HL-60/S4 treated with retinoic acid at 250 ng/mL for 4 days and 3 days (cell line): Measurements from ENCODE around the gene TUBA1A.
"Not testable (repeated sequence)": the region's sequence is repeated elsewhere in the genome, so short reads cannot be mapped to it uniquely, and the experiment has no call there.

ENCODE experiments used
- in situ Hi-C: fragments of 300-500 bp; cut with MboI; formaldehyde crosslinking; loops from 2 replicates; pipeline ENCODE4 v1.7.0; 2022; ENCODE audit warnings: low sequenced_read_pairs

Gene TUBA1A

DNA sequence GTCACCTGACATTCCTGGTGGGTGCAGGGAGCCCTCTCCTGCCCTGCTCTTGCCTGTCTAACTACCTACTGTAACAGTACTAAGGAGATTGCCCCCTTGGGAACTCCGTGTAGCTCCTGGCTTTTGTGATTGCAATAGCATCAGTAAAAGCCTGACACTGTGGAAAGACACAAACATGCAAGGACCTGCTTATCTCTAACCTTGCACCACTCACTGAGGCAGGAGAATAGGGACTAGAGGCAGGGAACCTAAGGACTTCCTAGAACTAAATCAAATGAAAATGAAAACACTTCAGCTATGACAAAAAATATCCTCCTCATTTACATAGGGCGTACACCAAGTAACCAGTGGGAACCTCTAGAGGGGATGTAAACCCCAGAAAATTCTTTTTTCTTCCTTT is 28.5 kb downstream of the TUBA1A start:
- in situ Hi-C loops = no loop called here

GRCh38 chr12:49154221-49154620 is 34.7 kb downstream of the TUBA1A start:
- in situ Hi-C loops = no loop called here

DNA sequence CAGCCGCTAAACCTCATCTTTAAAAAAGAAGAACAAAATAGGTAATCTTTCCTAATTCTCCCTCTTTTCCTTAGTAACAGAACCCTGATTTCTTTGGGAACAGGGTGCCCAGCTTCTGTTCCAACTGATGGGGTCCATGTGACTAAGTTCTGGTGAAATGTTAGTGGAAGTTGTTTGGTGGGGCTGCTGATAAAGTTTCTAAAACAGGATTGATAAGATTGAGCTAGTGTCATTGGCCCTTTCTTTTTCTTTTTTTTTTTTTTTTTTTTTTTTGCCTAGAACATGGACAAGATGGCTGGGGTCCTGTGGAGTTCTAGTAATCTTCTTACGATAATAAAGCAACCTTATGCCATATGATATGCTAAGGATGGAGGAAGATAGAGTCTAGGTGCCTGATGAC is 41.5 kb downstream of the TUBA1A start:
- in situ Hi-C loops = no loop called here

DNA sequence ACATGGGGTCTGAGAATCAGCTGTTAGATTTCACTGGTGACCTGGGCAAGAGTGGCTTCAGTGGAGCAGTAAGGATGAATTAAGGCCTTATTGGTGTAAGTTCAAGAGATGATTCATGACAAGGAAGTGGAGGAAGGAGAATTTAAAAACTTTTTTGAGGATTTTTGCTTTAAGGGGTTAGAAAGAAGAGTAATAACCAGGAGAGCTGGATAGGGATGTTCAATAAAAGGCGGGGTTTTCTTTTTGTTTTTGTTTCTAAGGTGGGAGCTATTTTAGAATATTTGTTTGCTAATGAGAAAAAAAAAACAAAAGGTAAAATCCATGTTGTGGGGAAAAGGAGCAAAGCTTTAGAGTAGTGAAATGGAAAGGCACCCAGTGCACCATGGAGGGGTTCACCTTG is 42.5 kb downstream of the TUBA1A start:
- in situ Hi-C loops = no loop called here

- in situ Hi-C loops = no loop called here
These were observed 44.5 kb downstream of the TUBA1A start for GRCh38 chr12:49144384-49144783.

GRCh38 chr12:49138999-49139398 is 49.9 kb downstream of the TUBA1A start:
- in situ Hi-C loops = no loop called here

DNA sequence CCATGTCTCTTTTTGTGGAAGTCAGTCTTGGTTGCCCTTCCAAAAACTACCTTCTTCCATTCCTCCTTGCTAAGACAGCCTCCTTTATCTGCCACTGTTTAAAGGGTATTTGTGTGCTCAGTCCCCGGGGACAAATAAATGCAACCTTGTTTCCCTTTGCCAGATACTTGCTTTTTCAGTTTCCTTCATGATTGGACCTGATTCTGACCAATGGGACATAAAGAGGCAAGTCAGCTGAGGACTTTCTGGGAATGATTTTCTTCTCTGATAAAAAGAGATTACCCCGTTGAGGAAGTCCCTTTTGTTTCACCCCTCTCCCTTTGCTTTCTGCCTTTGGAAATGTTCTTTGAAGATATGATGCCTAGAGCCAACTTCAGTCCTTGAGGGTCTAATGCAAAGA is 50.3 kb downstream of the TUBA1A start:
- in situ Hi-C loops = no loop called here

- in situ Hi-C loops = no loop called here
These were observed 51.4 kb downstream of the TUBA1A start for GRCh38 chr12:49137476-49137875.

DNA sequence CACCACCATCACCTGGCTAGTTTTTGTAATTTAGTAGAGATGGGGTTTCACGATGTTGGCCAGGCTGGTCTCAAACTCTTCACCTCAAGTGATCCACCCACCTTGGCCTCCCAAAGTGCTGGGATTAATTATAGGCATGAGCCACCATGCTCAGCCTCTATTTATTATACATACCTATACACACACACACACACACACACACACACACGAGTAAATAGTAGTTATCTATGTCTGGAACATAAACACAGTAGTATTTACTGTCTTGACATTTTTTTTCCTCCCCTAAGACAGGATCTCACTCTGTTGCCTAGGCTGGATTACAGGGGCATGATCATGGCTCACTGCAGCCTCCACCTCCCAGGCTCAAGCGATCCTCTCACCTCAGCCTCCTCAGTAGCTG is 51.9 kb downstream of the TUBA1A start:
- in situ Hi-C loops = not testable (repeated sequence)
